Heart left ventricle (tissue), 16 donors: ENCODE measurements around the gene KRI1. TPM values are rescaled to one million over a fixed set of nuclear protein-coding genes. Genes with fewer than 3 reads are reported as not detected.

ENCODE experiments used
- ATAC-seq, 4 donors: fragments of 200-7000 bp; cut with Tn5 transposase; one replicate each; pipeline ENCODE4 v1.9.1; 2020 to 2022; ENCODE audit warnings: moderate library complexity in 4 of 4, mild to moderate bottlenecking in 3 of 4, moderate number of reproducible peaks in 1 of 4
- DNase-seq, 5 donors: peaks; one replicate each; pipeline ENCODE4 v3.0.0-alpha.2; 2020
- H3K27ac ChIP-seq, 12 donors: fragments of 200-600 bp; sonication (generic) in 4 of 12; one replicate each; pipeline versions ENCODE4 v1.5.0 to v1.8.0; 2016 to 2022; ENCODE audit warnings: mild to moderate bottlenecking in 2 of 12
- H3K27me3 ChIP-seq, 9 donors: fragments of 200-600 bp; sonication (generic) in 2 of 9; one replicate each; pipeline versions ENCODE4 v1.5.1 to v1.8.0; 2016 to 2022; ENCODE audit warnings: mild to moderate bottlenecking in 3 of 9
- H3K36me3 ChIP-seq, 9 donors: fragments of 200-600 bp; sonication (generic) in 2 of 9; one replicate each; pipeline versions ENCODE4 v1.5.0 to v1.8.0; 2018 to 2022; ENCODE audit warnings: mild to moderate bottlenecking in 2 of 9
- H3K4me1 ChIP-seq, 12 donors: fragments of 200-600 bp; sonication (generic) in 4 of 12; one replicate each; pipeline versions ENCODE4 v1.5.0 to v1.8.0; 2016 to 2022; ENCODE audit warnings: mild to moderate bottlenecking in 3 of 12
- H3K4me3 ChIP-seq, 12 donors: fragments of 200-600 bp; sonication (generic) in 4 of 12; one replicate each; pipeline versions ENCODE4 v1.5.0 to v1.8.0; 2017 to 2022; ENCODE audit warnings: mild to moderate bottlenecking in 9 of 12, moderate library complexity in 4 of 12
- H3K9me3 ChIP-seq, 12 donors: fragments of 200-600 bp; sonication (generic) in 4 of 12; one replicate each; pipeline versions ENCODE4 v1.5.0 to v1.8.0; 2016 to 2022; ENCODE audit warnings: mild to moderate bottlenecking in 1 of 12
- POLR2A ChIP-seq, 2 donors: fragments of 450-650 bp; IDR thresholded peaks; one replicate each; pipeline ENCODE4 v1.6.1; 2017; ENCODE audit warnings: antibody characterized with exemption in 2 of 2, mild to moderate bottlenecking in 2 of 2, moderate library complexity in 2 of 2
- WGBS, 4 donors: extraction: QIAGEN DNeasy Blood & Tissue Kit in 2 of 4; methylation state at CpG; one replicate each; pipeline versions ENCODE4 v1.1.5 to v1.1.7; 2013 to 2018; 5-methylcytosine and 5-hydroxymethylcytosine counted together
- intact Hi-C, 10 donors: fragments of 100-400 bp; cut with DNase I; formaldehyde crosslinking; loops; one replicate each; pipeline versions ENCODE4 v1.11.1 to v1.14.2; 2022
- polyA plus RNA-seq, 2 donors: library from polyadenylated mRNA; stranded (reverse); fragments of 200-250 nt; gene quantifications; one replicate each; pipeline ENCODE4 v1.2.3, GENCODE V29; 2013
- total RNA-seq, 9 donors: library from RNA; depleted of rRNA in 2 of 9; stranded (reverse); fragments of >200 nt in 2 of 9; fragmentation: NEBNext Ultra II Directional in 3 of 9; extraction: Animal tissue kit (Norgen Biotek cat#: 25700) in 3 of 9; gene quantifications; one replicate each; pipeline versions ENCODE4 v1.1.0 to v1.2.4, GENCODE V29; 2016 to 2023
- TF ChIP-seq, protein P1 (sequence below), 12 donors: fragments of 200-600 bp; sonication (generic) in 4 of 12; IDR thresholded peaks; one replicate each; pipeline versions ENCODE4 v1.5.0 to v1.8.0; 2018 to 2022; ENCODE audit warnings: antibody characterized with exemption in 12 of 12, mild to moderate bottlenecking in 5 of 12
- donor health status: ischemic (EF 13 %, LVEDD 7.1; RV severe dilation, severe dysfunction).
- donor health status: healthy with polysubstance abuse.
- donor health status: DM: no; HTN: yes; CAD: no.
- donor health status: DM: no; HTN: no; CAD: no.
- donor health status: ischemic (EF 25% LVEDD 6.9; RV normal size, moderate dysfunction).
- donor health status: ischemic (EF 25% LVEDD 5.7; RV mildly dilated, moderate dysfunction).
- donor health status: healthy.
- donor health status: DM: yes; HTN: yes; CAD: no.
- donor health status: ischemic (EF 35%, LVEDD 5.7; RV mildly dilated, moderate dysfunction).
- donor health status: nonischemic (EF 11% LVEDD 7.7; RV severe dilation, severe dysfunction).
- donor health status: DM: yes; HTN: yes; CAD: no.
- donor health status: PGD.
- donor health status: ischemic (EF 29% LVEDD 5.4; RV normal size, mild dysfunction).
- donor health status: nonischemic (EF 23%, LVEDD 6.1; RV moderate dilation, normal function).

Gene KRI1
- total and polyA plus RNA-seq, 11 donors = 6.7 to 15.0 (median 10.4) TPM

DNA sequence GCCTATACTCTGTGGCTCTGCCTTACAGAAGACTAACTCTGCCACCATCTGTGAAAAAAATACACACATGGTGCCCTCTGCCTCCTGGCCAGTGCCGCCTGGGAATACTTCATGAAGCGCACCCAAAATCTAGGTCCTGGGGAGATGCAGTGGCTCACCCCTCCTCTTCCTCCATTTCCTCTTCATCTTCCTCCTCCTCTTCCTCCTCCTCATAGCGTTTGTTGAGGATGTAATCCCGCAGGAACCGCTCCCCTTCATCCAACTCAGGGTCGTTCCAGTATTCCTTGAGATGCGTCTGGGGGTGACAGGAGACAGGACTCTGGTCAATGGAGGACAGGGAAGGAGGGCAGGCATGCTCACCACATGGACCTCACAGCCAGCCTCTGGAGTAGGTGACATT is 5.7 kb downstream of the KRI1 start:
- Histone ChIP-seq H3K9me3 (no peaks in the 10 kb centered on the region), H3K4me3 (no peak overlapping the region), H3K36me3 (peaks cover 0 to 78% (median 66%) of the 10 kb centered on the region in 9 donors), H3K27ac (no peak overlapping the region), H3K27me3 (no peaks in the 10 kb centered on the region), H3K4me1 (peaks cover 0 to 9% (median 5%) of the 10 kb centered on the region in 12 donors)
- TF ChIP-seq POLR2A (IDR thresholded peaks at IDR 0.05) = no peak
- TF ChIP-seq, protein P1, sequence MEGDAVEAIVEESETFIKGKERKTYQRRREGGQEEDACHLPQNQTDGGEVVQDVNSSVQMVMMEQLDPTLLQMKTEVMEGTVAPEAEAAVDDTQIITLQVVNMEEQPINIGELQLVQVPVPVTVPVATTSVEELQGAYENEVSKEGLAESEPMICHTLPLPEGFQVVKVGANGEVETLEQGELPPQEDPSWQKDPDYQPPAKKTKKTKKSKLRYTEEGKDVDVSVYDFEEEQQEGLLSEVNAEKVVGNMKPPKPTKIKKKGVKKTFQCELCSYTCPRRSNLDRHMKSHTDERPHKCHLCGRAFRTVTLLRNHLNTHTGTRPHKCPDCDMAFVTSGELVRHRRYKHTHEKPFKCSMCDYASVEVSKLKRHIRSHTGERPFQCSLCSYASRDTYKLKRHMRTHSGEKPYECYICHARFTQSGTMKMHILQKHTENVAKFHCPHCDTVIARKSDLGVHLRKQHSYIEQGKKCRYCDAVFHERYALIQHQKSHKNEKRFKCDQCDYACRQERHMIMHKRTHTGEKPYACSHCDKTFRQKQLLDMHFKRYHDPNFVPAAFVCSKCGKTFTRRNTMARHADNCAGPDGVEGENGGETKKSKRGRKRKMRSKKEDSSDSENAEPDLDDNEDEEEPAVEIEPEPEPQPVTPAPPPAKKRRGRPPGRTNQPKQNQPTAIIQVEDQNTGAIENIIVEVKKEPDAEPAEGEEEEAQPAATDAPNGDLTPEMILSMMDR (IDR thresholded peaks at IDR 0.05) = no peak
- ATAC-seq (no peak), DNase-seq (no peak)
- 88 to 92% (median 90%) methylated on average over 7 of the region's 7 CpGs for WGBS, 4 donors
- intact Hi-C loops = loop anchor here in 7 of 10 donors (10.0 kb wide), 3 partner anchors 55 to 155 kb away; partner anchors contain the start of genes CDC37 (in 4 of the 7) and KEAP1 (in 2 of the 7)

DNA sequence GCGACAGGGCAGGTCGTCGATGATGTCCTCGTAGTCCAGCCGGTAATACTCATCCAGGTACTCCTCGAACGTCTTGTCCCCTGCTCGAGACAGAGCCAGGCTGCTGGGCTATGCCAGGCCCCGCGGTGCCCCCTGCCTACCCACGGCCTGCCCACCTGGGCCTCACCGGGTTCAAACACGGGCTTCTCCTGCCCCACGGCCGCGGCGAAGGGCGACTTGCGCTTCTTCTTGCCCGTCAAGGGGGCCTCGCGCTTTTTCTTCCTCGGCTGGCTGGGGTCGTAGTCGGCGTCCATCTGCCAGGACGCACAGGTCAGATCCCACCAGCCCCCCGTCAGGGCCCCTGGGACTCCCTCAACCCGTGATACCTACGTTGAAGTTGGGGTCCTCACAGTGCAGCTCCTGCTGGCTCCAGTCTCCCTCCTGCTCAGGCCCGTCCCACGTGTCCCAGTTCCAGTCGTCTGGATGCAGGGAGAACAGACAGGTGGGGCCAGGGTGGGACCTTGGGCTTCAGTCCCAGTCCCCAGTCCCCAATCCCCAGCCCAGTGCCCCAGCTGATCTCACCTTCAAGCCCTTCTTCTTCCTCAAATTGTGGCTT is 8.1 kb downstream of the KRI1 start:
- WGBS, 4 donors = 90 to 94% (median 93%) methylated on average over 26 to 33 of the region's 33 CpGs
- H3K9me3 ChIP-seq = no peaks in the 10 kb centered on the region
- H3K4me3 ChIP-seq = no peak overlapping the region
- TF ChIP-seq, protein P1 (IDR thresholded peaks at IDR 0.05) = no peak
- no peak for TF ChIP-seq POLR2A (IDR thresholded peaks at IDR 0.05)
- no peak for ATAC-seq
- H3K36me3 ChIP-seq = peaks cover 0 to 98% (median 86%) of the 10 kb centered on the region in 9 donors
- H3K27ac ChIP-seq = no peak overlapping the region
- DNase-seq = no peak
- no peaks in the 10 kb centered on the region for H3K27me3 ChIP-seq
- intact Hi-C loops = no loop called here
- peaks cover 0 to 10% (median 0%) of the 10 kb centered on the region in 12 donors for H3K4me1 ChIP-seq

DNA sequence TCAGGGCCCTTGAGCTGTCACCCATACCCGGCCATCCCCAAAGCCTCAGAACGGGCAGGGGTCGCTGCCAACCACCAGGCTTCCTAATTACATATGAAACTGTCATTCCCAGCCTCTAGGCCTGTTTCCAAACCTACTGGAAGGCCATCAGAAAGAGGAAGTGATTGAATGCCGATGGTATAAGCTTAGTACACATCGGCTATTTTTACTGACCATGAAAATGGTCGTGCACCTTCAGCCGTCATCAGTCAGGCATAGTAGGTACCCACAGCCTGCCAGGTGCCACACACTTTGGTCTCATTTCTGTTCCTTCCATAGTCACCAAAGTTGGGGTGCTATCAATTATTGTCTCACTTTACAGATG is 10.2 kb downstream of the KRI1 start:
- Histone ChIP-seq H3K36me3 (peaks cover 0 to 100% (median 96%) of the 10 kb centered on the region in 9 donors), H3K9me3 (no peaks in the 10 kb centered on the region), H3K4me3 (no peak overlapping the region), H3K27me3 (no peaks in the 10 kb centered on the region), H3K27ac (no peak overlapping the region), H3K4me1 (peaks cover 0 to 13% (median 0%) of the 10 kb centered on the region in 12 donors)
- DNase-seq (no peak), ATAC-seq (no peak)
- 57 to 84% (median 74%) methylated on average over 4 to 7 of the region's 7 CpGs for WGBS, 4 donors
- intact Hi-C loops = no loop called here
- TF ChIP-seq, protein P1 (IDR thresholded peaks at IDR 0.05) = no peak
- no peak for TF ChIP-seq POLR2A (IDR thresholded peaks at IDR 0.05)

DNA sequence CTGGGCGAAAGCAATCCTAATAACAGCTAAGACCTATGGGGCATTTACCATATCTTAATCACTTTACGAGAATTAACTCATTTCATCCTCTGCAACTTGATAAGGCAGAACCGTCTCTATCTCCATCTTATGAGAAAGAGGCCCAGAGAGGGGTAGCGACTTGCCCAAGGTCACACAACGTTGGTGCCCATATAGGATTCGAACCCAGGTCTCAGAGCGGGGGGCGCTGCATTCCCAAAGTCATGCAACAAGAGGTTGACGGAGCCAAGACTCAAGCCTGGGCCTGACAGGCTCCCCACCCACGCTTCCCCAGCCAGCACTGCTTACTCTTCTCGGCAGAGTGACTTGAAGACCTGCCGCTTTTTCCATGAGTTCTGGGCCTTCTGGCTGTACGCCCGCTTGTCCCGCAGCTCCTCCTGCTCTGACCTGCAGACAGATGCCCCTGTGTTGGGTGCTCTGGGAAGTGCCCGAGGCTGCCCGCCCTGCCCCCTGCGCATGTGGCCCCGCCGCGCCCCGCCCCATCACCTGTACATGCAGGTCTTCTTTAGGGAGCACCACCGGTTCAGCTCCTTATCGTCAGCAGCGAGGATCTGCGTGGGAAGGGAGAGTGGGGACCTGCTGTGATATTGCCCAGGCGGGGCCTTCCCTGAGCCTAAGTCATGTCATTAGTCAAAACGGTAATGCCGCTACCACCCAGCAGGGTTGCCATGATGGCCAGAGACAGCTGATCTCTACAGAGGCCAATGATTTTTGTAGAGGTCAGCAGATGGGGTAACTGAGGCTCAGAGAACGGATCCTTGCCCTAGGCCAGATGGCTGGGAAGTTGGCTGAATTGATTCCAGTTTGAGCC is 10.8 kb downstream of the KRI1 start:
- H3K9me3 ChIP-seq = no peaks in the 10 kb centered on the region
- peaks cover 0 to 13% (median 0%) of the 10 kb centered on the region in 12 donors for H3K4me1 ChIP-seq
- no peak for TF ChIP-seq POLR2A (IDR thresholded peaks at IDR 0.05)
- TF ChIP-seq, protein P1 (IDR thresholded peaks at IDR 0.05) = no peak
- H3K4me3 ChIP-seq = no peak overlapping the region
- H3K36me3 ChIP-seq = peaks cover 0 to 100% (median 96%) of the 10 kb centered on the region in 9 donors
- H3K27ac ChIP-seq = peak overlapping the region in 1 of 12 donors; percentile 56
- DNase-seq (no peak), ATAC-seq (peak in 1 of 4 donors; percentile 9)
- 86 to 88% (median 87%) methylated on average over 26 to 30 of the region's 30 CpGs for WGBS, 4 donors
- no peaks in the 10 kb centered on the region for H3K27me3 ChIP-seq
- intact Hi-C loops = no loop called here
